SK-N-SH treated with all-trans-retinoic acid at 6 μM for 48 hours (cell line): ENCODE measurements around the gene UNCX.

ENCODE experiments used
- ATAC-seq: fragments of 200-7000 bp; cut with Tn5 transposase; 3 replicates; pipeline ENCODE4 v1.9.1; 2020; ENCODE audit warnings: mild to moderate bottlenecking, moderate library complexity
- ARNTL ChIP-seq: fragments of 450-650 bp; formaldehyde crosslinking; IDR thresholded peaks from 2 replicates; pipeline ENCODE4 v1.5.0; 2020; ENCODE audit warnings: low read depth, mild to moderate bottlenecking, moderate library complexity, borderline replicate concordance
- BACH2 ChIP-seq: fragments of 250-450 bp; sonication (Bioruptor Pico); IDR thresholded peaks from 2 replicates; pipeline ENCODE4 v1.9.0; 2021; ENCODE audit warnings: mild to moderate bottlenecking, borderline replicate concordance
- CREB5 ChIP-seq: fragments of 250-450 bp; sonication (Bioruptor Pico); IDR thresholded peaks from 2 replicates; pipeline ENCODE4 v1.5.1; 2020; ENCODE audit warnings: low read depth, mild to moderate bottlenecking, moderate library complexity
- CSDC2 ChIP-seq: fragments of 250-450 bp; sonication (Bioruptor Pico); IDR thresholded peaks from 2 replicates; pipeline ENCODE4 v1.5.0; 2020; ENCODE audit warnings: mild to moderate bottlenecking, moderate library complexity
- CSRNP3 ChIP-seq: fragments of 250-450 bp; sonication (Bioruptor Pico); IDR thresholded peaks from 2 replicates; pipeline ENCODE4 v1.5.1; 2021; ENCODE audit warnings: mild to moderate bottlenecking, moderate library complexity
- ESRRG ChIP-seq: fragments of 250-450 bp; sonication (Bioruptor Pico); IDR thresholded peaks from 2 replicates; pipeline ENCODE4 v1.6.1; 2021; ENCODE audit warnings: mild to moderate bottlenecking
- GLIS3 ChIP-seq: fragments of 250-450 bp; sonication (Bioruptor Pico); IDR thresholded peaks from 2 replicates; pipeline ENCODE4 v1.5.0; 2020; ENCODE audit warnings: mild to moderate bottlenecking, moderate library complexity
- ISL1 ChIP-seq: fragments of 250-450 bp; sonication (Bioruptor Pico); IDR thresholded peaks from 2 replicates; pipeline ENCODE4 v2.1.2; 2022; ENCODE audit warnings: mild to moderate bottlenecking, moderate library complexity
- OSR1 ChIP-seq: fragments of 250-450 bp; sonication (Bioruptor Pico); IDR thresholded peaks from 2 replicates; pipeline ENCODE4 v1.8.0; 2022; ENCODE audit warnings: moderate library complexity, mild to moderate bottlenecking, inconsistent platforms
- PATZ1 ChIP-seq: fragments of 250-450 bp; sonication (Bioruptor Pico); IDR thresholded peaks from 2 replicates; pipeline ENCODE4 v1.8.0; 2020; ENCODE audit warnings: mild to moderate bottlenecking, moderate library complexity, borderline replicate concordance
- POU6F1 ChIP-seq: fragments of 250-450 bp; sonication (Bioruptor Pico); IDR thresholded peaks from 2 replicates; pipeline ENCODE4 v1.8.0; 2021; ENCODE audit warnings: low read depth, mild to moderate bottlenecking, moderate library complexity, borderline replicate concordance
- PPARA ChIP-seq: fragments of 250-450 bp; sonication (Bioruptor Pico); IDR thresholded peaks from 2 replicates; pipeline ENCODE4 v1.5.0; 2020; ENCODE audit warnings: mild to moderate bottlenecking, borderline replicate concordance
- SNAI2 ChIP-seq: fragments of 250-450 bp; sonication (Bioruptor Pico); IDR thresholded peaks from 2 replicates; pipeline ENCODE4 v1.5.0; 2020; ENCODE audit warnings: mild to moderate bottlenecking, moderate library complexity
- TCF4 ChIP-seq: fragments of 250-450 bp; sonication (Bioruptor Pico); IDR thresholded peaks from 2 replicates; pipeline ENCODE4 v1.8.0; 2021; ENCODE audit warnings: mild to moderate bottlenecking, moderate library complexity, borderline replicate concordance
- TSHZ2 ChIP-seq: fragments of 250-450 bp; sonication (Bioruptor Pico); IDR thresholded peaks from 2 replicates; pipeline ENCODE4 v1.5.0; 2020; ENCODE audit warnings: mild to moderate bottlenecking, moderate library complexity
- ZC3H10 ChIP-seq: fragments of 250-450 bp; sonication (Bioruptor Pico); IDR thresholded peaks from 2 replicates; pipeline ENCODE4 v1.5.1; 2021; ENCODE audit warnings: mild to moderate bottlenecking, moderate library complexity
- ZFP3 ChIP-seq: fragments of 250-450 bp; sonication (Bioruptor Pico); IDR thresholded peaks from 2 replicates; pipeline ENCODE4 v1.5.0; 2020; ENCODE audit warnings: mild to moderate bottlenecking, moderate library complexity
- ZFP30 ChIP-seq: fragments of 450-650 bp; formaldehyde crosslinking; IDR thresholded peaks from 2 replicates; pipeline ENCODE4 v1.5.0; 2022; ENCODE audit warnings: mild to moderate bottlenecking, moderate library complexity
- ZNF565 ChIP-seq: fragments of 450-650 bp; formaldehyde crosslinking; conservative IDR thresholded peaks from 2 replicates; pipeline ENCODE4 v1.5.0; 2020; ENCODE audit warnings: low read depth, mild to moderate bottlenecking, moderate library complexity
- ZNF70 ChIP-seq: fragments of 450-650 bp; formaldehyde crosslinking; IDR thresholded peaks from 2 replicates; pipeline ENCODE4 v1.5.0; 2020; ENCODE audit warnings: mild to moderate bottlenecking, moderate library complexity
- ZNF8 ChIP-seq: fragments of 450-650 bp; formaldehyde crosslinking; IDR thresholded peaks from 2 replicates; pipeline ENCODE4 v1.5.0; 2020; ENCODE audit warnings: mild to moderate bottlenecking, moderate library complexity

UNCX gene

GRCh38 chr7:1224086-1224716, 8.5 kb upstream of the UNCX start:
- ATAC-seq: no peak; the same call in 2 of the 3 replicates

GRCh38 chr7:1225030-1225429, 7.6 kb upstream of the UNCX start:
- ATAC-seq: no peak
- TF ChIP-seq GLIS3 (CRISPR knock-in tag) (no peak), ZNF8 (CRISPR knock-in tag) (no peak), POU6F1 (CRISPR knock-in tag) (no peak), ZC3H10 (CRISPR knock-in tag) (no peak), PATZ1 (CRISPR knock-in tag) (no peak), ZFP3 (CRISPR knock-in tag) (no peak), ZFP30 (CRISPR knock-in tag) (no peak), ZNF70 (CRISPR knock-in tag) (no peak), CSDC2 (CRISPR knock-in tag) (no peak), OSR1 (no peak), ESRRG (CRISPR knock-in tag) (no peak), BACH2 (CRISPR knock-in tag) (no peak), CREB5 (no peak), ARNTL (no peak)
- TF ChIP-seq, all 23 proteins: peak for 0

More at GRCh38 chr7:1224086-1224716, 8.5 kb upstream of the UNCX start:
- TF ChIP-seq TSHZ2 (CRISPR knock-in tag) (no peak), PPARA (CRISPR knock-in tag) (no peak), OSR1 (no peak), ESRRG (CRISPR knock-in tag) (no peak), SNAI2 (CRISPR knock-in tag) (no peak)

GRCh38 chr7:1225441-1226185, 7.1 kb upstream of the UNCX start:
- peak; percentile 74 for ATAC-seq
- TF ChIP-seq TCF4 (CRISPR knock-in tag): no peak
- TF ChIP-seq SNAI2 (CRISPR knock-in tag): no peak
- no peak for TF ChIP-seq POU6F1 (CRISPR knock-in tag)
- TF ChIP-seq ISL1 (CRISPR knock-in tag): no peak
- no peak for TF ChIP-seq ZNF565 (CRISPR knock-in tag)
- TF ChIP-seq CSDC2 (CRISPR knock-in tag): no peak
- TF ChIP-seq PPARA (CRISPR knock-in tag): no peak
- no peak for TF ChIP-seq BACH2 (CRISPR knock-in tag)
- TF ChIP-seq CREB5: no peak
- TF ChIP-seq ZNF70 (CRISPR knock-in tag): no peak
- TF ChIP-seq ZNF8 (CRISPR knock-in tag): no peak
- no peak for TF ChIP-seq CSRNP3
- TF ChIP-seq PATZ1 (CRISPR knock-in tag): no peak
- TF ChIP-seq ARNTL: no peak
- no peak for TF ChIP-seq OSR1
- TF ChIP-seq ESRRG (CRISPR knock-in tag): no peak
- TF ChIP-seq ZC3H10 (CRISPR knock-in tag): no peak
